HEK293 (cell line): ENCODE results near the gene PCDH15.

Source experiments
- CTCF ChIA-PET: fragments of 350-600 bp; formaldehyde crosslinking; extraction: SDS; loops from one replicate; lab custom pipeline; 2021; ENCODE audit warnings: antibody characterized with exemption; lab: Yijun Ruan, JAX
- POLR2A ChIA-PET: fragments of 300-600 bp; formaldehyde crosslinking; extraction: SDS; loops from one replicate; lab custom pipeline; 2020; ENCODE audit warnings: antibody characterized with exemption, inconsistent platforms; lab: Yijun Ruan, JAX
- H3K27ac ChIP-seq: fragments of 200-500 bp; sonication (Bioruptor generic); 2 replicates; pipeline ENCODE4 v1.5.1; 2014; ENCODE audit warnings: low read depth, low read length, control low read depth, inconsistent platforms; ENCODE audit errors: extremely low read depth
- H3K36me3 ChIP-seq, 2 experiments: fragments of 200-500 bp in 1 of 2; sonication (Bioruptor generic) in 1 of 2; 1 replicate in 1 of 2; 2 replicates in 1 of 2; pipeline ENCODE4 v1.5.1; 2014 to 2017; ENCODE audit warnings: inconsistent platforms in 2 of 2, low read length in 2 of 2; ENCODE audit not compliant: control insufficient read depth in 2 of 2, insufficient read depth in 1 of 2
- H3K4me1 ChIP-seq: fragments of 200-500 bp; sonication (Bioruptor generic); 2 replicates; pipeline ENCODE4 v1.5.1; 2014; ENCODE audit warnings: mild to moderate bottlenecking, low read length, inconsistent platforms; ENCODE audit not compliant: control insufficient read depth, insufficient read depth
- H3K4me3 ChIP-seq: 2 replicates; pipeline ENCODE4 v1.5.1; 2011; ENCODE audit warnings: low read depth, mild to moderate bottlenecking, control low read depth, low read length, moderate library complexity
- H3K9me3 ChIP-seq: fragments of 200-500 bp; sonication (Bioruptor generic); 2 replicates; pipeline ENCODE4 v1.5.1; 2014; ENCODE audit warnings: low read depth, low read length, inconsistent platforms; ENCODE audit not compliant: control insufficient read depth, insufficient read depth
- GFI1B ChIP-seq: fragments of 450-650 bp; formaldehyde crosslinking; IDR thresholded peaks from 2 replicates; pipeline ENCODE4 v1.5.1; 2016; ENCODE audit warnings: missing biosample characterization, missing genetic modification characterization
- HOXC10 ChIP-seq: sonication (generic); formaldehyde crosslinking; IDR thresholded peaks from 2 replicates; pipeline ENCODE4 v1.8.1; 2023; ENCODE audit warnings: mild to moderate bottlenecking, missing genetic modification reagents
- KLF1 ChIP-seq: fragments of 450-650 bp; formaldehyde crosslinking; IDR thresholded peaks from 2 replicates; pipeline ENCODE4 v1.5.1; 2016; ENCODE audit warnings: missing biosample characterization, missing genetic modification characterization
- KLF9 ChIP-seq: fragments of 450-650 bp; formaldehyde crosslinking; IDR thresholded peaks from 2 replicates; pipeline ENCODE4 v1.5.1; 2016; ENCODE audit warnings: missing biosample characterization, missing genetic modification characterization, low read depth
- PRDM4 ChIP-seq: fragments of 450-650 bp; formaldehyde crosslinking; IDR thresholded peaks from 2 replicates; pipeline ENCODE4 v1.5.1; 2017; ENCODE audit warnings: missing biosample characterization, missing genetic modification characterization
- SP7 ChIP-seq: fragments of 450-650 bp; formaldehyde crosslinking; IDR thresholded peaks from 2 replicates; pipeline ENCODE4 v1.5.1; 2016; ENCODE audit warnings: missing biosample characterization, missing genetic modification characterization
- TCF7L2 ChIP-seq: IDR thresholded peaks from 2 replicates; pipeline ENCODE4 v1.6.1; 2011; ENCODE audit warnings: low read depth, mild to moderate bottlenecking, inconsistent platforms, low read length, moderate library complexity, borderline replicate concordance
- ZBTB10 ChIP-seq: fragments of 450-650 bp; formaldehyde crosslinking; IDR thresholded peaks from 2 replicates; pipeline ENCODE4 v1.5.1; 2016; ENCODE audit warnings: missing biosample characterization, missing genetic modification characterization
- ZBTB11 ChIP-seq: fragments of 450-650 bp; formaldehyde crosslinking; conservative IDR thresholded peaks from 2 replicates; pipeline ENCODE4 v1.5.1; 2016; ENCODE audit warnings: low read depth, missing biosample characterization, missing genetic modification characterization
- ZNF132 ChIP-seq: fragments of 450-650 bp; formaldehyde crosslinking; IDR thresholded peaks from 2 replicates; pipeline ENCODE4 v1.5.1; 2017; ENCODE audit warnings: missing biosample characterization, missing genetic modification characterization, borderline replicate concordance
- ZNF140 ChIP-seq: fragments of 450-650 bp; formaldehyde crosslinking; IDR thresholded peaks from 2 replicates; pipeline ENCODE4 v1.5.1; 2016; ENCODE audit warnings: missing biosample characterization, missing genetic modification characterization
- ZNF148 ChIP-seq: fragments of 450-650 bp; formaldehyde crosslinking; IDR thresholded peaks from 2 replicates; pipeline ENCODE4 v1.5.0; 2017; ENCODE audit warnings: missing biosample characterization, missing genetic modification characterization, borderline replicate concordance
- ZNF2 ChIP-seq: fragments of 450-650 bp; formaldehyde crosslinking; IDR thresholded peaks from 2 replicates; pipeline ENCODE4 v1.5.1; 2016; ENCODE audit warnings: missing biosample characterization, missing genetic modification characterization
- ZNF24 ChIP-seq: fragments of 450-650 bp; formaldehyde crosslinking; IDR thresholded peaks from 2 replicates; pipeline ENCODE4 v1.5.1; 2016; ENCODE audit warnings: missing biosample characterization, missing genetic modification characterization
- ZNF335 ChIP-seq: fragments of 450-650 bp; formaldehyde crosslinking; conservative IDR thresholded peaks from 2 replicates; pipeline ENCODE4 v1.5.1; 2016; ENCODE audit warnings: missing biosample characterization, missing genetic modification characterization
- ZNF580 ChIP-seq: fragments of 450-650 bp; formaldehyde crosslinking; IDR thresholded peaks from 2 replicates; pipeline ENCODE4 v1.5.1; 2016; ENCODE audit warnings: missing biosample characterization, missing genetic modification characterization
- ZNF621 ChIP-seq: fragments of 450-650 bp; formaldehyde crosslinking; IDR thresholded peaks from 2 replicates; pipeline ENCODE4 v1.5.1; 2017; ENCODE audit warnings: missing biosample characterization, missing genetic modification characterization
- ZNF704 ChIP-seq: fragments of 450-650 bp; formaldehyde crosslinking; IDR thresholded peaks from 2 replicates; pipeline ENCODE4 v1.5.1; 2016; ENCODE audit warnings: missing biosample characterization, missing genetic modification characterization

Gene PCDH15

GRCh38 chr10:54797636-54798321 lies 3.3 kb downstream of the PCDH15 start (continued):
- no peak for TF ChIP-seq ZNF704 (tag by site-specific recombination)
- TF ChIP-seq, all 188 proteins: peak for 0

- no peak for TF ChIP-seq TCF7L2
- TF ChIP-seq ZNF24 (tag by site-specific recombination), result no peak
- no peak for TF ChIP-seq ZNF140
- TF ChIP-seq ZNF148 (tag by site-specific recombination), result no peak
- no peak for TF ChIP-seq GFI1B
- no peak for TF ChIP-seq KLF9
- no peak for TF ChIP-seq ZBTB11 (tag by site-specific recombination)
- TF ChIP-seq ZNF580 (tag by site-specific recombination), result no peak
- TF ChIP-seq ZNF335 (tag by site-specific recombination), result no peak
- no peak for TF ChIP-seq ZBTB10 (tag by site-specific recombination)
- TF ChIP-seq HOXC10 (CRISPR knock-in tag), result no peak
- no peak for TF ChIP-seq KLF1 (tag by site-specific recombination)
- TF ChIP-seq ZNF621, result no peak
- TF ChIP-seq ZNF2, result no peak
- no peak for TF ChIP-seq SP7 (tag by site-specific recombination)
- no peak for TF ChIP-seq PRDM4
- TF ChIP-seq ZNF132 (tag by site-specific recombination), result no peak
- H3K36me3 ChIP-seq, result no peaks in the 10 kb centered on the region
- CTCF ChIA-PET, result no interaction called here
- H3K4me3 ChIP-seq, result no peak overlapping the region
- H3K27ac ChIP-seq, result no peak overlapping the region
- POLR2A ChIA-PET, result no interaction called here
- H3K9me3 ChIP-seq, result no peaks in the 10 kb centered on the region
- no peaks in the 10 kb centered on the region for H3K4me1 ChIP-seq
These were observed 4.2 kb downstream of the PCDH15 start for GRCh38 chr10:54796881-54797280.
